Neural cell (in vitro differentiated cells): Measurements from ENCODE around the gene ATP1B1. TPM values are rescaled to one million over a fixed set of nuclear protein-coding genes. Genes with fewer than 3 reads are reported as not detected.

Source experiments
- H2AFZ ChIP-seq: fragments of 200-600, 300-800 bp; sonication (generic), shearing (Covaris generic); 2 replicates; pipeline ENCODE4 v1.6.0; 2014; ENCODE audit warnings: low read depth, mild to moderate bottlenecking, antibody characterized with exemption, low read length, moderate library complexity
- H3F3A ChIP-seq: fragments of 200-600 bp; shearing (Covaris generic); 2 replicates; pipeline ENCODE4 v1.6.1; 2016; ENCODE audit warnings: mild to moderate bottlenecking, moderate library complexity, mixed read lengths, antibody characterized with exemption, low read length; ENCODE audit not compliant: insufficient read depth, poor library complexity, severe bottlenecking
- H3K27ac ChIP-seq: fragments of 200-600, 300-800 bp; sonication (generic), shearing (Covaris generic); 2 replicates; pipeline ENCODE4 v1.5.1; 2014; ENCODE audit warnings: mild to moderate bottlenecking, low read length, moderate library complexity
- H3K27me3 ChIP-seq: fragments of 300-800, 200-600 bp; sonication (generic), shearing (Covaris generic); 2 replicates; pipeline ENCODE4 v1.6.0; 2014; ENCODE audit warnings: mild to moderate bottlenecking, low read depth, low read length, moderate library complexity; ENCODE audit not compliant: insufficient read depth
- H3K36me3 ChIP-seq: fragments of 300-800, 200-600 bp; sonication (generic), shearing (Covaris generic); 2 replicates; pipeline ENCODE4 v1.5.1; 2014; ENCODE audit warnings: mild to moderate bottlenecking, antibody characterized with exemption, low read length, moderate library complexity; ENCODE audit not compliant: insufficient read depth
- H3K4me2 ChIP-seq: fragments of 300-800, 200-600 bp; sonication (generic), shearing (Covaris generic); 2 replicates; pipeline ENCODE4 v1.6.0; 2014; ENCODE audit warnings: mild to moderate bottlenecking, low read length
- H3K4me3 ChIP-seq: fragments of 300-800, 200-600 bp; sonication (generic), shearing (Covaris generic); 2 replicates; pipeline ENCODE4 v1.5.1; 2014; ENCODE audit warnings: mild to moderate bottlenecking, low read length, moderate library complexity
- H3K79me2 ChIP-seq: fragments of 200-600 bp; shearing (Covaris generic); replicated peaks from 2 replicates; pipeline ENCODE4 v1.6.0; 2014; ENCODE audit warnings: mild to moderate bottlenecking, low read length, moderate library complexity; ENCODE audit not compliant: insufficient read depth
- H3K9ac ChIP-seq: fragments of 300-800, 200-600 bp; sonication (generic), shearing (Covaris generic); 2 replicates; pipeline ENCODE4 v1.6.1; 2016; ENCODE audit warnings: mild to moderate bottlenecking, low read length, mixed read lengths
- H3K9me2 ChIP-seq: fragments of 200-600 bp; shearing (Covaris generic); 2 replicates; pipeline ENCODE4 v1.6.1; 2016; ENCODE audit warnings: mild to moderate bottlenecking, low read length, mixed read lengths; ENCODE audit not compliant: insufficient read depth
- H3K9me3 ChIP-seq: fragments of 200-600, 300-800 bp; sonication (generic), shearing (Covaris generic); 2 replicates; pipeline ENCODE4 v1.6.1; 2016; ENCODE audit warnings: mild to moderate bottlenecking, mixed run types, low read length, moderate library complexity, mixed read lengths
- H4K20me1 ChIP-seq: fragments of 200-600 bp; shearing (Covaris generic); 2 replicates; pipeline ENCODE4 v1.6.1; 2016; ENCODE audit warnings: mild to moderate bottlenecking, mixed run types; ENCODE audit not compliant: insufficient read depth
- CTCF ChIP-seq: fragments of 450-650 bp; IDR thresholded peaks from 2 replicates; pipeline ENCODE4 v1.5.1; 2014; ENCODE audit warnings: antibody characterized with exemption, mild to moderate bottlenecking, moderate library complexity; ENCODE audit not compliant: poor library complexity, severe bottlenecking
- EP300 ChIP-seq: fragments of 450-650 bp; conservative IDR thresholded peaks from 2 replicates; pipeline ENCODE4 v1.6.1; 2014; ENCODE audit warnings: antibody characterized with exemption, mild to moderate bottlenecking, moderate library complexity; ENCODE audit not compliant: poor library complexity, severe bottlenecking
- EZH2 ChIP-seq: fragments of 200-600, 300-800 bp; shearing (Covaris generic), sonication (generic); IDR thresholded peaks from 2 replicates; pipeline ENCODE4 v1.6.1; 2014; ENCODE audit warnings: antibody characterized with exemption, low read length, borderline replicate concordance, mild to moderate bottlenecking; ENCODE audit not compliant: insufficient read depth, poor library complexity, severe bottlenecking
- MXI1 ChIP-seq: fragments of 450-650 bp; conservative IDR thresholded peaks from 2 replicates; pipeline ENCODE4 v1.6.1; 2014; ENCODE audit warnings: antibody characterized with exemption, mild to moderate bottlenecking; ENCODE audit not compliant: poor library complexity, severe bottlenecking
- POLR2AphosphoS5 ChIP-seq: IDR thresholded peaks from 2 replicates; pipeline ENCODE4 v1.6.1; 2012
- RAD21 ChIP-seq: fragments of 450-650 bp; conservative IDR thresholded peaks from 2 replicates; pipeline ENCODE4 v1.6.1; 2014; ENCODE audit warnings: antibody characterized with exemption, mild to moderate bottlenecking, moderate library complexity
- REST ChIP-seq: IDR thresholded peaks from 2 replicates; pipeline ENCODE4 v1.6.1; 2012; ENCODE audit warnings: borderline replicate concordance
- SMC3 ChIP-seq: fragments of 450-650 bp; conservative IDR thresholded peaks from 2 replicates; pipeline ENCODE4 v1.6.1; 2014; ENCODE audit warnings: antibody characterized with exemption, mild to moderate bottlenecking, moderate library complexity; ENCODE audit not compliant: poor library complexity
- TAF1 ChIP-seq: IDR thresholded peaks from 2 replicates; pipeline ENCODE4 v1.6.1; 2012; ENCODE audit warnings: low read depth
- polyA plus RNA-seq: library from polyadenylated mRNA; depleted of rRNA; stranded (reverse); fragments of >200 nt; gene quantifications from 2 replicates; pipeline ENCODE4 v1.2.3, GENCODE V29; 2014

ATP1B1 gene
- polyA plus RNA-seq, 1 donor from 2014 or later: 114 TPM

- no peak overlapping the region for H2AFZ ChIP-seq
- H3K4me3 ChIP-seq: no peak overlapping the region
- H3K36me3 ChIP-seq: peaks cover 22% of the 10 kb centered on the region
- peaks cover 5% of the 10 kb centered on the region for H3K79me2 ChIP-seq
- no peak overlapping the region for H3K27ac ChIP-seq
- TF ChIP-seq EP300 (no peak), SMC3 (no peak), TAF1 (no peak)
- H3K4me2 ChIP-seq: no peak overlapping the region
- no peaks in the 10 kb centered on the region for H3K27me3 ChIP-seq
- H3F3A ChIP-seq: no peaks in the 10 kb centered on the region
- H3K9ac ChIP-seq: no peak overlapping the region
- no peaks in the 10 kb centered on the region for H3K9me3 ChIP-seq
- no peaks in the 10 kb centered on the region for H3K9me2 ChIP-seq
- no peaks in the 10 kb centered on the region for H4K20me1 ChIP-seq
These were observed 11.1 kb downstream of the ATP1B1 start for GRCh38 chr1:169117599-169117998.

GRCh38 chr1:169118227-169118626 lies 11.7 kb downstream of the ATP1B1 start:
- Histone ChIP-seq H3K79me2 (peaks cover 5% of the 10 kb centered on the region), H3K36me3 (peaks cover 23% of the 10 kb centered on the region), H3K27me3 (no peaks in the 10 kb centered on the region), H2AFZ (no peak overlapping the region), H3K27ac (no peak overlapping the region), H3K9me2 (no peaks in the 10 kb centered on the region), H3K9ac (no peak overlapping the region), H3K4me2 (no peak overlapping the region), H3F3A (no peaks in the 10 kb centered on the region), H4K20me1 (no peaks in the 10 kb centered on the region), H3K4me3 (no peak overlapping the region), H3K9me3 (no peaks in the 10 kb centered on the region)
- no peak for TF ChIP-seq CTCF
- no peak for TF ChIP-seq EZH2
- TF ChIP-seq SMC3: no peak
- TF ChIP-seq RAD21: no peak
- no peak for TF ChIP-seq MXI1
- no peak for TF ChIP-seq REST
- TF ChIP-seq EP300: no peak
- TF ChIP-seq POLR2AphosphoS5: no peak
- TF ChIP-seq TAF1: no peak

- H3K4me3 ChIP-seq: no peak overlapping the region
- no peaks in the 10 kb centered on the region for H3K9me3 ChIP-seq
- no peak overlapping the region for H2AFZ ChIP-seq
- TF ChIP-seq TAF1: no peak
- no peak for TF ChIP-seq CTCF
- TF ChIP-seq REST: no peak
- no peak for TF ChIP-seq MXI1
- no peak for TF ChIP-seq RAD21
- no peak for TF ChIP-seq EZH2
- no peak for TF ChIP-seq POLR2AphosphoS5
- no peak for TF ChIP-seq SMC3
- TF ChIP-seq EP300: no peak
- no peaks in the 10 kb centered on the region for H4K20me1 ChIP-seq
- H3K79me2 ChIP-seq: peaks cover 5% of the 10 kb centered on the region
- no peak overlapping the region for H3K9ac ChIP-seq
- no peaks in the 10 kb centered on the region for H3K27me3 ChIP-seq
- H3K9me2 ChIP-seq: no peaks in the 10 kb centered on the region
- H3K4me2 ChIP-seq: no peak overlapping the region
- H3K27ac ChIP-seq: no peak overlapping the region
- H3K36me3 ChIP-seq: peaks cover 16% of the 10 kb centered on the region
- H3F3A ChIP-seq: no peaks in the 10 kb centered on the region
These were observed 12.9 kb downstream of the ATP1B1 start for GRCh38 chr1:169119405-169119804.
